Astrocyte (in vitro differentiated cells and primary cell): ENCODE results near the gene NUMB. TPM values are rescaled to one million over a fixed set of nuclear protein-coding genes. Genes with fewer than 3 reads are reported as not detected.

Source experiments
- DNase-seq: peaks from one replicate; pipeline ENCODE4 v3.0.0-alpha.2; 2010; ENCODE audit warnings: low read depth
- FAIRE-seq: peaks from 2 replicates; lab custom pipeline; 2011; peaks lifted over from hg19 to GRCh38; lab: Jason Lieb, UNC
- H2AFZ ChIP-seq: 2 replicates; pipeline ENCODE4 v1.6.0; 2012; ENCODE audit warnings: low read depth, low read length, inconsistent platforms
- H3K27ac ChIP-seq: 2 replicates; pipeline ENCODE4 v1.5.1; 2011; ENCODE audit warnings: low read depth, low read length, inconsistent platforms
- H3K27me3 ChIP-seq: 2 replicates; pipeline ENCODE4 v1.6.0; 2011; ENCODE audit warnings: low read length, inconsistent platforms; ENCODE audit not compliant: insufficient read depth
- H3K36me3 ChIP-seq: 2 replicates; pipeline ENCODE4 v1.5.1; 2011; ENCODE audit warnings: low read length, inconsistent platforms; ENCODE audit not compliant: insufficient read depth
- H3K4me1 ChIP-seq: 2 replicates; pipeline ENCODE4 v1.5.1; 2011; ENCODE audit warnings: low read length, inconsistent platforms; ENCODE audit not compliant: insufficient read depth
- H3K4me2 ChIP-seq: 2 replicates; pipeline ENCODE4 v1.6.0; 2012; ENCODE audit warnings: low read length, inconsistent platforms
- H3K4me3 ChIP-seq: 2 replicates; pipeline ENCODE4 v1.5.1; 2011; ENCODE audit warnings: low read depth, mild to moderate bottlenecking, low read length, inconsistent platforms; ENCODE audit not compliant: insufficient read depth
- H3K79me2 ChIP-seq: 2 replicates; pipeline ENCODE4 v1.6.0; 2012; ENCODE audit warnings: mild to moderate bottlenecking, low read length, inconsistent platforms; ENCODE audit not compliant: insufficient read depth
- H3K9ac ChIP-seq: 2 replicates; pipeline ENCODE4 v1.6.0; 2012; ENCODE audit warnings: mild to moderate bottlenecking, low read length, inconsistent platforms
- H3K9me3 ChIP-seq: 2 replicates; pipeline ENCODE4 v1.5.1; 2012; ENCODE audit warnings: low read depth, mild to moderate bottlenecking, low read length, inconsistent platforms; ENCODE audit not compliant: insufficient read depth
- H4K20me1 ChIP-seq: 2 replicates; pipeline ENCODE4 v1.6.0; 2012; ENCODE audit warnings: low read length, inconsistent platforms; ENCODE audit not compliant: insufficient read depth
- H3K27ac Mint-ChIP-seq: one replicate; pipeline ENCODE4 v1.8.0; 2021; ENCODE audit warnings: mild to moderate bottlenecking, mixed read lengths; ENCODE audit not compliant: unreplicated experiment
- H3K27me3 Mint-ChIP-seq: one replicate; pipeline ENCODE4 v1.8.0; 2021; ENCODE audit warnings: low read depth, mixed read lengths; ENCODE audit not compliant: unreplicated experiment
- H3K36me3 Mint-ChIP-seq: one replicate; pipeline ENCODE4 v1.8.0; 2021; ENCODE audit warnings: low read depth, mixed read lengths; ENCODE audit not compliant: unreplicated experiment
- H3K4me1 Mint-ChIP-seq: one replicate; pipeline ENCODE4 v1.8.0; 2021; ENCODE audit warnings: low read depth, mixed read lengths; ENCODE audit not compliant: unreplicated experiment
- H3K4me3 Mint-ChIP-seq: one replicate; pipeline ENCODE4 v1.8.0; 2021; ENCODE audit warnings: mild to moderate bottlenecking, moderate library complexity, mixed read lengths; ENCODE audit not compliant: unreplicated experiment
- H3K9me3 Mint-ChIP-seq: one replicate; pipeline ENCODE4 v1.8.0; 2021; ENCODE audit warnings: mild to moderate bottlenecking, mixed read lengths; ENCODE audit not compliant: unreplicated experiment
- EZH2 ChIP-seq: IDR thresholded peaks from 2 replicates; pipeline ENCODE4 v1.6.1; 2012; ENCODE audit warnings: mild to moderate bottlenecking, low read length, inconsistent platforms; ENCODE audit not compliant: insufficient read depth
- total RNA-seq: library from RNA; stranded (reverse); gene quantifications from 2 replicates; pipeline ENCODE4 v1.2.1, GENCODE V29; 2021
- TF ChIP-seq, protein P1 (sequence below): IDR thresholded peaks from 2 replicates; pipeline ENCODE4 v1.5.1; 2011; ENCODE audit warnings: low read depth, mild to moderate bottlenecking, inconsistent platforms, low read length, moderate library complexity; ENCODE audit not compliant: insufficient read depth

Gene NUMB
- total RNA-seq, 1 donor from 2014 or later = 93.9 TPM

DNA sequence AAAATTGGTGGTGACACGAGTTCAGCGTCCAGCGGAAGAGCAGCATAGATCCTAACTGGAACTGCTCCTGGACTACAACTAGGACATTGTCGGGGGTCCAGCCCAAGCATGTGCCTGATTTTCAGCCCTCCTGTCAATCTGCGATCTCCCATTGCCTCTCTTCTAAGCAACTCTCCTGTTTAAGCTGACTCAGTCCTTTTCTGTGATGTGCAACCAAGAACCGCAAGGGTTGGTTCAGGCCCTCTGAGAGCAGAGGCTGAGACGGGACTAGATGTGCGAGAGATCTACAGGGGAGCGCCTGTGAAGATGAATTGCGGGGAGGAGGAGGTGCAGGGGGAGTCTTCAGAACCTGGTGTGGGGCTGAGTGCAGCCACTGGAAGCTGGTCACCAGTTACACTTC is 224.8 kb downstream of the NUMB start:
- TF ChIP-seq EZH2 = no peak
- TF ChIP-seq, protein P1, sequence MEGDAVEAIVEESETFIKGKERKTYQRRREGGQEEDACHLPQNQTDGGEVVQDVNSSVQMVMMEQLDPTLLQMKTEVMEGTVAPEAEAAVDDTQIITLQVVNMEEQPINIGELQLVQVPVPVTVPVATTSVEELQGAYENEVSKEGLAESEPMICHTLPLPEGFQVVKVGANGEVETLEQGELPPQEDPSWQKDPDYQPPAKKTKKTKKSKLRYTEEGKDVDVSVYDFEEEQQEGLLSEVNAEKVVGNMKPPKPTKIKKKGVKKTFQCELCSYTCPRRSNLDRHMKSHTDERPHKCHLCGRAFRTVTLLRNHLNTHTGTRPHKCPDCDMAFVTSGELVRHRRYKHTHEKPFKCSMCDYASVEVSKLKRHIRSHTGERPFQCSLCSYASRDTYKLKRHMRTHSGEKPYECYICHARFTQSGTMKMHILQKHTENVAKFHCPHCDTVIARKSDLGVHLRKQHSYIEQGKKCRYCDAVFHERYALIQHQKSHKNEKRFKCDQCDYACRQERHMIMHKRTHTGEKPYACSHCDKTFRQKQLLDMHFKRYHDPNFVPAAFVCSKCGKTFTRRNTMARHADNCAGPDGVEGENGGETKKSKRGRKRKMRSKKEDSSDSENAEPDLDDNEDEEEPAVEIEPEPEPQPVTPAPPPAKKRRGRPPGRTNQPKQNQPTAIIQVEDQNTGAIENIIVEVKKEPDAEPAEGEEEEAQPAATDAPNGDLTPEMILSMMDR = no peak
- DNase-seq (no peak), FAIRE-seq (no peak)
- Histone ChIP-seq H3K4me2 (no peak overlapping the region), H3K9ac (no peak overlapping the region), H3K27ac (no peak overlapping the region), H3K9me3 (no peaks in the 10 kb centered on the region), H3K27me3 (peaks cover 41% of the 10 kb centered on the region), H2AFZ (no peak overlapping the region), H3K79me2 (no peaks in the 10 kb centered on the region), H3K36me3 (no peaks in the 10 kb centered on the region), H3K4me1 (peaks cover 16% of the 10 kb centered on the region), H3K4me3 (no peak overlapping the region), H4K20me1 (peaks cover 4% of the 10 kb centered on the region)
- Mint-ChIP-seq H3K27ac (no peak overlapping the region), H3K4me3 (no peak overlapping the region), H3K36me3 (no peaks in the 10 kb centered on the region), H3K4me1 (peaks cover 34% of the 10 kb centered on the region), H3K9me3 (no peaks in the 10 kb centered on the region), H3K27me3 (peaks cover 17% of the 10 kb centered on the region)

GRCh38 chr14:73232984-73233383 is 225.4 kb downstream of the NUMB start:
- peaks cover 41% of the 10 kb centered on the region for H3K27me3 ChIP-seq
- no peak overlapping the region for H3K4me3 Mint-ChIP-seq

More at GRCh38 chr14:73232984-73233383, 225.4 kb downstream of the NUMB start:
- H3K36me3 ChIP-seq = no peaks in the 10 kb centered on the region
- no peak for FAIRE-seq
- Mint-ChIP-seq H3K36me3 (no peaks in the 10 kb centered on the region), H3K9me3 (no peaks in the 10 kb centered on the region), H3K27me3 (peaks cover 17% of the 10 kb centered on the region), H3K4me1 (peaks cover 37% of the 10 kb centered on the region), H3K27ac (no peak overlapping the region)
- no peak overlapping the region for H3K27ac ChIP-seq
- no peaks in the 10 kb centered on the region for H3K9me3 ChIP-seq
- peaks cover 4% of the 10 kb centered on the region for H4K20me1 ChIP-seq
- no peak overlapping the region for H3K4me2 ChIP-seq
- no peak overlapping the region for H3K4me3 ChIP-seq
- TF ChIP-seq, protein P1 = no peak
- TF ChIP-seq EZH2 = no peak
- H3K9ac ChIP-seq = no peak overlapping the region
- no peak for DNase-seq
- H2AFZ ChIP-seq = no peak overlapping the region
- H3K79me2 ChIP-seq = no peaks in the 10 kb centered on the region
- H3K4me1 ChIP-seq = peaks cover 16% of the 10 kb centered on the region
